NCI-H1105 (cell line): Measurements from ENCODE around the gene NKX2-1.

Source experiments
- DNase-seq: peaks from one replicate; lab custom pipeline; 2025; lab: John Stamatoyannopoulos, UW

Gene NKX2-1

DNA sequence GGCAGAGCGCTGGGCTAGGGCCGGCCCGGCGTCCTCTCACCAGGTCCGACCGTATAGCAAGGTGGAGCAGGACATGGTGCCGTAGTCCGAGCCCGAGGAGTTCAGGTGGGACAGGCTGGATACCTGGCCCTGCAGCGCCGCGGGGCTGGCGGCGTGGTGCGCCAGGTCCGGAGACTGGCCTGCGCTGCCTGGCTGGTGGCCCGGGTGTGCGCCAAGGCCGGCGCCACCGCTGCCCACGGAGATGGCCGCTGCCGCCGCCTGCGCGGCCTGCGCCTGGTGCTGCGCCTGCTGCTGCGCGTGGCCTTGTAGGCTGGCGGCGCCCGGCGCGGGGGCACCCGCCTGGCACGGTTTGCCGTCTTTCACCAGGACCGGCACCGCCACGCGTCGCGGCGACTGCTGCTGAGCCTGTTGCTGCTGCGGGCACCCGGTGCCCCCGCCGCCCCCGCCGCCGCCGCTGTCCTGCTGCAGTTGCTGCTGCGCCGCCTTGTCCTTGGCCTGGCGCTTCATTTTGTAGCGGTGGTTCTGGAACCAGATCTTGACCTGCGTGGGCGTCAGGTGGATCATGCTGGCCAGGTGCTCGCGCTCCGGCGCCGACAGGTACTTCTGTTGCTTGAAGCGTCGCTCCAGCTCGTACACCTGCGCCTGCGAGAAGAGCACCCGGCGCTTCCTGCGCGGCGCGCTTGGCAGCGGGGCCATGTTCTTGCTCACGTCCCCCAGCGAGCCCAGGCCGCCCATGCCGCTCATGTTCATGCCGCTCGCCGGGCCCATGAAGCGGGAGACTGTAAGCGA, 2.6 kb downstream of the NKX2-1 start:
- peak; percentile 52 for DNase-seq

DNA sequence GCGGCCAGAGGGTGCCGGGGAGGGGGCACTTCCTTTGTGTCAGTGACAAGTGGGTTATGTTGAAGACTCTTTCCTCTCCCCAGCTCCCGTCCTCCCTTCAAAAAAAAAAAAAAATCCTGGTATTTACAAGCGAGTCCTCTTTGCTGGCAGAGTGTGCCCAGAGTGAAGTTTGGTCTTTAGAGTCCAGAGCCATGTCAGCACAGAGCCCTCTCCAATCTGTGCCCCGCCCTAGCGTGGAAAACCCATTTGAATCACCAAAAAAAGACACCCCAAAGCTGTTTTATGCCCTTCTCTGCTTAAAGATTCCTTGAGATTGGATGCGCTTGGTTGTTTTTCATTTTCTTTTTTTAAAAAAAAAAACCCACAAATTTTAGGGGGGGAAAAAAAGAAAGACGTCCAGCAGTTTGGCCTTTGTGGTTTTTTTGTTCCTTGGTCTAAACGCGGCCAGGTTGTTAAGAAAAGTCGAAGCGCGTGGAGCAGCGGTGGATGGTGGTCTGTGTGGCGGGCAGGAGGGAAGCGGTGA, 3.3 kb downstream of the NKX2-1 start:
- DNase-seq: peak; percentile 47

GRCh38 chr14:36515896-36516718, 3.9 kb downstream of the NKX2-1 start:
- no peak for DNase-seq

- DNase-seq: peak; percentile 45
These were observed 4.9 kb downstream of the NKX2-1 start for GRCh38 chr14:36515105-36515593.

DNA sequence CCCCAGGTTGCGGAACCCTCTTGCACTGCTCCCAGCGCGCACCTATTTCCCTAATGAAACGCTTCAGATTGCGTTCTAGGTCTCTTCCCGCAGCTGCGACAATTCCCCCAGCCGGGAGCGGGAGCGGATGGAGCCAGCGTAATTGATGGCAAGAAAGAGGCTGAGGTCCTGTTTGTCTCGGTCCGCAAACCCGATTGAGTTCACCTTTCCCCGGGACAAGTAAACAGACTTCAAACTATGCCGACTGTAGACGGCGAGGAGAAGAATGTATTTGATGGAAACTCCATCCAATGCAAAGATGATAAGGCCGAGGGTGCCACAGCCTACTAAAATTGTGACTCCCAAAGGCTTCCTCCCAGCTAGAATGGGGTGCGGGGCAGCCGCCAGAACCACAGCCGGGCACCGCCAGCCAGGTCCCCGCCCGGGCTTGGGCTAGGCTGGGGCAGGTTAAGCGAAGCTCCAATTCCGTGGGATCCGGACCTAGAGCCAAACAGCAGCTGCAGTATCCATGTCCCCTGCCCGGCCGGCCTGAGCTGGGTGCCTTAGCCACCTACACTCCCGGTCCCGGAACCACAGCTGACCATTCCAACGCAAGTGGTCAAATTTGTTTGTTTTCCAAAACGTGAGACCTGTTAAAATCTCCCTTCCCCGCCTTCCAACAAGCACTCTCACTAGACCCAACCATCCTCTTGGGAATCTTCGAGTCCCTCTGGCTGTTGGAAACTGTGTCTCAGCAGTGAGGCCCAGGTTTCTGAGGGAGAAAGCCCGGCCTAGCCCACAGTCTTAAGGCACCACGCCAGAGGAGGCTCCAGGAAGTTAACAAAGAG, 5.5 kb downstream of the NKX2-1 start:
- DNase-seq: peak; percentile 53

DNA sequence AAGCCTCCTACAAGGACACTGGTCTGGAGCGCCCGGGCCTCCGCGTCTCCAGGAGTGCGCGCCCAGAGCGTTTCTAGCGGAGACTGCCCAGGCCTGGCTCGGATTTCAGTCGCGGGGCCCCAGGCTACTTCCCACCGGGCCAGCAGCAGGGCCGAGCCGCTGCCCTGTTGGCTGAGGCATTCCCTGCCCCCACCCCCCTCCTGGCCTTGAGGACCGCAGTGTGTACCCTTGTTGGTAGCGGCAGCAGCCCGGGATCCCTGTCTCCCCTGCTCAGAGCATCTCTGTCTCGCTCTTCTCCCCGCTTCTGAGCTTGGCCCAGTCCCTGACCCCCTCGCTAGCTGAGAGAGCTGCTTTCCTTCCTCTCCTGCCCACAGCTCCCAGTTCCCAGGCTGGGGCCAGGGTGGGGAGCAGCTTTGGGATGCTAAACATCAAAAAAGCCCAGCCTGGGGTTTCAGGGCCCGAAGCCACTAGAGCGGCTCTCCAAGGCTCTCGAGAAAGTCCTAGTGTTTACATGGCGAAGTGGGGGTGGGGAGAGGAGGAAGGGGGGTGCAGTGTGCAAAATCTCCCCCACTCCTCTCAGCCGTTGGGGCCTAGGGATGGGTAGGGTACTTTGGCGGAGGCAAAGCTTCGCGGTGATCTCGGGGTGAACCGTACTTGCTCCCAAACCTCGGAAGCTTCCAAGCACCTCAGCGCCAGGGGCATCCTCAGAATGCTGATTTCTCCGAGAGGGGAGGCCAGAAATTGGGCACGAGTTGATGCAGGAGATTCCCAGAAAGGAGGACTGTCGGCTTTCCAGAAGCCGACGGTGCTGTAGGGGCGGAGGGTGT, 6.4 kb downstream of the NKX2-1 start:
- DNase-seq: peak; percentile 72

DNA sequence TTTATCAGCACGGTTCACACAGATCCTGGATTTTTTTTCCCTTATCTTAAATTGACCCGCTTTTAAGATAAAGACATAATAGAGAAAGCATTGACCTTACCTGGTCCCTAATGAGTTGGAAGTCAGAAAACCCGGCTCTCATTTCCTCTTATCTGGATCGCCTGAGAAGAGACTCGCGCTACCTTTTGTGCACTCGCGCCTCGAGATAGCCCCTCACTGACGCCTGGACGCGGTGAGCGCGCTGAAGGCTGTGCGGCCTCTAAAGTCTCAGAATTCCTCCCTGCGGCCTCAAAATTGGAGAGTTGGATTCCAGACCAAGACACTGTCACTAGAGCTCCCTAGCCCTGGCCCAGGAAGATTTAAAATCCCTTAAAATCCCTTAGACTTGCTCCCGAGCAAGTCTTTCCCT, 7.0 kb downstream of the NKX2-1 start:
- DNase-seq: peak; percentile 57

GRCh38 chr14:36512585-36513003, 7.4 kb downstream of the NKX2-1 start:
- no peak for DNase-seq

DNA sequence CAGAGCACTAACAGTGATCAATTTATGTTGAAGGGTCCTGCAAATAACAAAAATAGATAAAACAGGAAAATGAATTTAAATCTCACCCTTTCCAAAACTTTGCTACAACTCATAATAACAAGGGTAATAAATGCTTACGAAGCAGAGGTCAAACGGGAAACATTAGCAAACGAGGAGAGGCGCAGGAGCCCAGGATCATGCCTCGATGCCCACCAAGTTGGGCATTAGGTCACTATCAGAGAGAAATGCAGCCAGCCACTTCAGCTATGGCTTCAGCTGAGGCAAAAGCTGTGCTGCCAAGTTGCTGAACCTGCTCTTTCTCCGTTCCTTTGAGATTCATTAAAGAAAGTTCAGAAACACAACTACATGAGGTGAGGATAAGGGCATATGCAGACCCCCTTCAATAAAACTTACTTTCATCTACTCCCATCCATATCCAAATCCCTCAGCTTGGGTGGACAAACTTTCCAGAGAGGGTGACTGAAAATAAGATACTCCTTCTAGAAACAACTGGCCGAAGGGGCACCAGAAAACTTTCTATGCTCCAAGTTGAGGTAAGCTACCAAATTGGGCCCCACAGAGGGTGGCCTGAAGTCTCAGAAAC, 7.9 kb downstream of the NKX2-1 start:
- DNase-seq: no peak

- DNase-seq: no peak
These were observed 9.2 kb downstream of the NKX2-1 start for GRCh38 chr14:36510874-36511273.

DNA sequence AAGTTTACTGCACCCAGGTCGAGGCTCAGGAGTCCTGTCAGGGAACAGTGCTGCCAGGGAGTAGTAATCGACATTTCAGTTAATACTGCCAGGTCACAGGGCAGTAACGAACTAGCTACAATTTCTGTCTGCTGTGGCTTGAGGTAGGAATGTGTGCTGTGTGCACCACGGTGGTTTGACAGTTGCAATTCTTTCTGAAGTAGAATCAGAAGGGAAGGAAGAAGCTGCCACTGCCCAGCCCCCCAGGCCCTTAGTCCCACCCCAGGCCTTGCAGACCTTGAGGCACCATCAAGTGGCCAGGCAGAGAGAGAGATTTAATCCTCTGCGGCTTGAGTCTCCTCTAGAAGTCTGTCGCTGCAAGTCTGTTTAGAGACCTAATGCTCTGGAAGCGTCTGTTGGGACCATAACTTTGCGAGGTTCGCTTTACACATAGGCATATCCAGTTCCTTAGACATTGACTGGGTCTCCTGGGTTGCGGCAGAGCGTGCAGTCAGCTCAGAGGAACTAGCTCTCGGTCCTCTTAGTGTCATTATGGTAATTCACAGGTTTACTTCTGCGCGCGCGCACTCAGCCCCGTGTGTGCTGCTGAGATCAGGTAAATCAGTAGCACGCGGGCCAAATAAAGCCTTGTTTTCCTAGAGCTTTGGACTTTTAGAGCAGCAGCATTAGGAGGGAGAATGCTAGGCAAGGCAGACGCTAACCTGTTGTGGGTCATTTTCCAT, 9.8 kb downstream of the NKX2-1 start:
- peak; percentile 83 for DNase-seq

DNA sequence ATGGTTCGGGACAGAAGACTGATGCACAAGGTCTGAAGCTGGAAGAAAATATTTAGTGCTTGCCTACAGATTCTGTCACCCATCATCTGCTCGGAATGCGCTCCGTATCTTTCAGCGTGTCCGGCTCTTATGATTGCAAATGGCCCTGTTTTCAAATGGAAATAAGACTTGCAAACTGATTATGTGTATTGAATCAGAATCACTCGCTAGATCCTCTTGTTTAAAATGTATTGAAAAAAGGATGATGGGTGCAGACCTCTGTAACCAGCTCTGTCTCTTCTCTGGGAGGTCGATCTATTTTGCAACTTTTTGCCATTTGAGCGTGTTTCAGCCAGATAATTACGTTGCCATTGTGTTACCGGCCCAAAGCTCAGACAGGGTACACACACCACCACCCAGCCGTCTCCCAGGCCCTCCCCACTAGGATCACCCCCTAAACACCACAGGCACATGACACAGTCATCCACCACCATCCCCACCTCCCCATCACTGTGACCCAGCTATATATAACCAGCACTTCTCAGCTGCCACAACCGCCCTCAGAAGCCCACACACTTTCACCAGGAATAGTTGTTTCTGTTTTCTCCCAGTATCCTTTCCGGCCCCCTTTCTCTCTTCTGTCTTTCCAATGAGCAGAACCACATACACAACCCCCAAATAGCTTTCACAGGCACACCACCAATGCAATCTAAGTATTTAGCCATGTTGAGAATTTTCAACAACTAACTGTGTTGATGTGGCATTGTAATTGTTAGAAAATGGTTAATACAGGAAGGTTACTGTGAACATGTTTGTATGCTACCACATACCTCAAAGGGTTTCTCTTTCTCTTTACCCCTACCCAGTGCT, 10.7 kb downstream of the NKX2-1 start:
- DNase-seq: no peak

DNA sequence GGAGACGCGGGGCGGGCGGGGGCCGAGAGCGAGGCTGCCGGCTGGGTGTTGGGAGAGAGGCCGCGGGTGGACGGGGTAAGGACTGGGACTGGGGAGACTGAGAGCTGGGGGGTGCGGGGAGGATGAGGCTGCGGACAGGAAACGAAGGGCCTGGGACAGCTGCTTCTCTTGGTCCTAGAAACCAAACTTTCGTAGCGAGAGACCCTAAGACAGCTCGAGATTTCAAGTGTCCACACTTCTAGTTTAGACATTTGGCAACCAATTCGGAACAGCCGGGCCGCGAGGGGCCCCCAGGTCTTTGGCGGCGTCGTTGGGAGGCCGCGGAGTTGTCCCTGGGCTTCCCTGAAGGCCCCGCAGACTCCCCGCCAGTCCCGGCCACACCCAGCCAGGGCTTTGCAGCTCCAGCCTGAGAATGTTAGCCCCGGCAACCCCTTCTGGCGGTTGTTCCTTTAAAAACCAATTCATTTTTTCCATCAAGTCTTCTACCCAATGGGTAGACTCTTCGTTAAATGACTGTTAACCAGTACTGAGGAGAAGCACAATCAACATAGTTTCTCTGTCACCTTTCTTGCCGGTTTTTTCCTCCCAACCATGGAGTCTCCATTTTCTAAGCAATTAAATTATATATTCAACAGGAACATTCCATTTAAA, 11.5 kb downstream of the NKX2-1 start:
- DNase-seq: no peak

GRCh38 chr14:36507847-36508417, 12.1 kb downstream of the NKX2-1 start:
- peak; percentile 80 for DNase-seq

- DNase-seq: no peak
These were observed 13.1 kb downstream of the NKX2-1 start for GRCh38 chr14:36506732-36507614.

GRCh38 chr14:36505892-36506731, 13.9 kb downstream of the NKX2-1 start:
- DNase-seq: peak; percentile 37
